MM.1S (cell line): ENCODE data around the gene AFF4.

Experiments used
- CTCF ChIP-seq: fragments of 300-600 bp; sonication (generic); IDR thresholded peaks from 2 replicates; pipeline ENCODE4 v1.5.1; 2016; ENCODE audit warnings: antibody characterized with exemption, low read length, mixed read lengths
- EZH2 ChIP-seq: fragments of 300-600 bp; sonication (generic); optimal IDR thresholded peaks from 2 replicates; pipeline ENCODE3; 2017; ENCODE audit warnings: low read depth, mild to moderate bottlenecking, antibody characterized with exemption, low read length, mixed read lengths
- EZH2phosphoT487 ChIP-seq: fragments of 300-600 bp; sonication (generic); IDR thresholded peaks from 2 replicates; pipeline ENCODE4 v1.6.1; 2018; ENCODE audit warnings: antibody characterized with exemption, low read length

GRCh38 chr5:132916086-132916485, 47.3 kb downstream of the AFF4 start:
- no peak for TF ChIP-seq EZH2phosphoT487
- TF ChIP-seq CTCF = no peak
- no peak for TF ChIP-seq EZH2
